ENCODE results near the gene FCRL3. TPM values are rescaled to one million over a fixed set of nuclear protein-coding genes. Genes with fewer than 3 reads are reported as not detected.

Gene FCRL3
- polyA plus RNA-seq, 1 donor = 0.22 TPM

DNA sequence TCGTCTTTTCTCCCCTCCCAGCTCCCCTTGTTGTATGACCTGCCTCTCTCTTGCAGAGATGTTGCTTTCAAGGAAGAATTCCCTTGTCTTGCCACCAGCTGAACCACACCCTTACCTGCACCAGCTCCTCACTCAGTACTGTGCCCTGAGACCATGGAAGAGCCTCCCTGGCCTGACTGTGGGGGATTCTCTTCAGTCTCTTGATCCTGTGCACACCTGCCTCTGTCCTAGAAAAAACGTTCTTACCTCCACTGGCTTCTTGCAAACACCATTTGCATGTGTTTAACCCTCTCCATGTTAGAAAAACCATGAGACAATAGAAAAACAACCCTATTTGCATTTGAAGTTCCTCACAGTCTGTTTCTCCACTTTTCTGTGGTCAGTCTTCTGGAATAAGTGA, 59.4 kb downstream of the FCRL3 start:
- no CpG with 5 or more reads among the region's 2 CpGs for WGBS (ENCODE audit: insufficient coverage, low lambda C conversion rate)
- Histone ChIP-seq H3K27me3 (ENCODE audit: control insufficient read depth, insufficient read depth, low read length) (peaks cover 2% of the 10 kb centered on the region), H3K27ac (ENCODE audit: low read length) (no peak overlapping the region), H3K9me3 (ENCODE audit: control insufficient read depth, low read depth, low read length) (no peaks in the 10 kb centered on the region), H3K36me3 (ENCODE audit: control insufficient read depth, insufficient read depth, low read length) (no peaks in the 10 kb centered on the region), H3K4me3 (ENCODE audit: low read length) (no peak overlapping the region), H3K4me1 (ENCODE audit: control insufficient read depth, insufficient read depth, low read length) (no peaks in the 10 kb centered on the region)
- no peak for DNase-seq

DNA sequence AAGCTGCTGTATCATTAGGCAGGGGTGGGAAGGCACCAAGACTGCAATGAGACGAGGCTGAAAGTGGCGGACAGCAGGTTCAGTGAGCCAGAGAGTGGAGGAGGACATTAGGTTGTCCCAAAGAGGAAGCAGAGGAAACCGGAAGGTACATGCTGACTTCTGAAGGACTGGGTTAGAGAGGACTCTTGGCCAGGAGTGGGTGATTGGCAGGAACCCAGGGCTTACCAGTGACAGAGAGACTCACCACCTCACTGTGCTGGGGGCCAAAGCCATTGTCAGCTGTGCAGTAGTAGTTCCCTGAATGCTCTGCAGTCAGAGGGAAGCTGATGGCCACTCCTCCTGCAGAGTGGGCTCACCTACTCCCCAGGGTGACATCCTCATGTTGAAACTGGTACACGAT, 60.8 kb downstream of the FCRL3 start:
- DNase-seq = no peak
- no peak overlapping the region for H3K27ac ChIP-seq (ENCODE audit: low read length)
- H3K9me3 ChIP-seq (ENCODE audit: control insufficient read depth, low read depth, low read length) = no peaks in the 10 kb centered on the region
- peaks cover 2% of the 10 kb centered on the region for H3K27me3 ChIP-seq (ENCODE audit: control insufficient read depth, insufficient read depth, low read length)
- H3K4me1 ChIP-seq (ENCODE audit: control insufficient read depth, insufficient read depth, low read length) = no peaks in the 10 kb centered on the region
- 55% methylated on average over 2 of the region's 4 CpGs for WGBS (ENCODE audit: insufficient coverage, low lambda C conversion rate)
- no peaks in the 10 kb centered on the region for H3K36me3 ChIP-seq (ENCODE audit: control insufficient read depth, insufficient read depth, low read length)
- H3K4me3 ChIP-seq (ENCODE audit: low read length) = no peak overlapping the region

DNA sequence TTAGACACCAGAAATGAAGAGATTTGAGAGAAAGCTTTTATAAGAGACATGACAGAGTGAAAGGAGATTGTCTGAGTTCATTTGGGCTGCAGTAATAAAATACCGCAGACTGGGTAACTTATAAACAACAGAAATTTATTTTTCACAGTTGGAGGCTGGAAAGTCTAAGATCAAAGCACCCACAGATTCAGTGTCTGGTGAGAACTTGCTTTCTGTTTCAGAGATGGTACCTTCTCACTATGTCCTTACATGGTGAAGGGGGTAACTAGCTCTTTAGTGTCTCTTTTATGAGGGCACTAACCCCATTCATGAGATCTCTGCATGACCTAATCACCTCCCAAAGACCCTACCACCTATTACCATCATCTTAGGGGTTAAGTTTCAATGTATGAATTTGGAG, 71.8 kb downstream of the FCRL3 start:
- no peaks in the 10 kb centered on the region for H3K9me3 ChIP-seq (ENCODE audit: control insufficient read depth, low read depth, low read length)
- H3K4me1 ChIP-seq (ENCODE audit: control insufficient read depth, insufficient read depth, low read length) = no peaks in the 10 kb centered on the region
- H3K27ac ChIP-seq (ENCODE audit: low read length) = no peak overlapping the region
- WGBS (ENCODE audit: insufficient coverage, low lambda C conversion rate) = no CpG with 5 or more reads among the region's 1 CpG
- H3K4me3 ChIP-seq (ENCODE audit: low read length) = no peak overlapping the region
- no peak for DNase-seq
- H3K27me3 ChIP-seq (ENCODE audit: control insufficient read depth, insufficient read depth, low read length) = peaks cover 9% of the 10 kb centered on the region
- no peaks in the 10 kb centered on the region for H3K36me3 ChIP-seq (ENCODE audit: control insufficient read depth, insufficient read depth, low read length)

Other genes with a start within 250 kb of the FCRL3 start
- 0.09 TPM for gene FCRL5, start 148.3 kb downstream of the FCRL3 start, polyA plus RNA-seq
- gene FCRL4, start 102.7 kb downstream of the FCRL3 start, polyA plus RNA-seq = 0.07 TPM
- gene FCRL2, start 76.4 kb upstream of the FCRL3 start, polyA plus RNA-seq = 0.15 TPM
- 0.52 TPM for gene FCRL1, start 119.4 kb upstream of the FCRL3 start, polyA plus RNA-seq
- gene CD5L, start 141.0 kb upstream of the FCRL3 start, polyA plus RNA-seq = 0.13 TPM

Measured in large intestine (tissue), 3 donors.